HEK293 (cell line): Measurements from ENCODE around the gene CLDN6.
A peak's percentile ranks its signal among the peaks of the same experiment; 100 is the strongest.

ENCODE experiments used
- KLF7 ChIP-seq: fragments of 450-650 bp; formaldehyde crosslinking; IDR thresholded peaks from 2 replicates; pipeline ENCODE4 v1.5.1; 2016; ENCODE audit warnings: missing biosample characterization, missing genetic modification characterization, borderline replicate concordance
- MYNN ChIP-seq: fragments of 450-650 bp; formaldehyde crosslinking; IDR thresholded peaks from 2 replicates; pipeline ENCODE4 v1.5.1; 2016; ENCODE audit warnings: missing biosample characterization, missing genetic modification characterization, borderline replicate concordance
- OVOL3 ChIP-seq: fragments of 450-650 bp; formaldehyde crosslinking; IDR thresholded peaks from 2 replicates; pipeline ENCODE4 v1.5.1; 2016; ENCODE audit warnings: missing biosample characterization, missing genetic modification characterization
- SCRT1 ChIP-seq: fragments of 450-650 bp; formaldehyde crosslinking; IDR thresholded peaks from 2 replicates; pipeline ENCODE4 v1.5.1; 2016; ENCODE audit warnings: missing biosample characterization, missing genetic modification characterization, borderline replicate concordance
- SP3 ChIP-seq: fragments of 450-650 bp; formaldehyde crosslinking; IDR thresholded peaks from 2 replicates; pipeline ENCODE4 v1.5.1; 2016; ENCODE audit warnings: missing biosample characterization, missing genetic modification characterization
- ZBTB11 ChIP-seq: fragments of 450-650 bp; formaldehyde crosslinking; conservative IDR thresholded peaks from 2 replicates; pipeline ENCODE4 v1.5.1; 2016; ENCODE audit warnings: low read depth, missing biosample characterization, missing genetic modification characterization
- ZBTB48 ChIP-seq: fragments of 450-650 bp; formaldehyde crosslinking; IDR thresholded peaks from 2 replicates; pipeline ENCODE4 v1.5.1; 2016; ENCODE audit warnings: missing biosample characterization, missing genetic modification characterization
- ZFP3 ChIP-seq: fragments of 450-650 bp; formaldehyde crosslinking; IDR thresholded peaks from 2 replicates; pipeline ENCODE4 v1.5.1; 2016; ENCODE audit warnings: low read depth, missing biosample characterization, missing genetic modification characterization
- ZNF121 ChIP-seq: fragments of 450-650 bp; formaldehyde crosslinking; IDR thresholded peaks from 2 replicates; pipeline ENCODE4 v1.5.1; 2016; ENCODE audit warnings: missing biosample characterization, missing genetic modification characterization
- ZNF138 ChIP-seq: fragments of 450-650 bp; formaldehyde crosslinking; IDR thresholded peaks from 2 replicates; pipeline ENCODE4 v1.5.1; 2016; ENCODE audit warnings: missing biosample characterization, missing genetic modification characterization, borderline replicate concordance
- ZNF140 ChIP-seq: fragments of 450-650 bp; formaldehyde crosslinking; IDR thresholded peaks from 2 replicates; pipeline ENCODE4 v1.5.1; 2016; ENCODE audit warnings: missing biosample characterization, missing genetic modification characterization
- ZNF19 ChIP-seq: fragments of 450-650 bp; formaldehyde crosslinking; IDR thresholded peaks from 2 replicates; pipeline ENCODE4; 2016; ENCODE audit warnings: missing biosample characterization, missing genetic modification characterization, low read depth
- ZNF266 ChIP-seq: fragments of 450-650 bp; formaldehyde crosslinking; IDR thresholded peaks from 2 replicates; pipeline ENCODE4 v1.5.1; 2016; ENCODE audit warnings: missing biosample characterization, missing genetic modification characterization, low read depth
- ZNF292 ChIP-seq: fragments of 450-650 bp; formaldehyde crosslinking; IDR thresholded peaks from 2 replicates; pipeline ENCODE4 v1.5.1; 2016; ENCODE audit warnings: low read depth, missing biosample characterization, missing genetic modification characterization, borderline replicate concordance
- ZNF391 ChIP-seq: fragments of 450-650 bp; formaldehyde crosslinking; IDR thresholded peaks from 2 replicates; pipeline ENCODE4 v1.5.1; 2016; ENCODE audit warnings: low read depth, missing biosample characterization, missing genetic modification characterization, borderline replicate concordance
- ZNF433 ChIP-seq: fragments of 450-650 bp; formaldehyde crosslinking; IDR thresholded peaks from 2 replicates; pipeline ENCODE4 v1.5.1; 2016; ENCODE audit warnings: missing biosample characterization, missing genetic modification characterization, low read depth
- ZNF514 ChIP-seq: fragments of 450-650 bp; formaldehyde crosslinking; IDR thresholded peaks from 2 replicates; pipeline ENCODE4 v1.5.1; 2016; ENCODE audit warnings: missing biosample characterization, missing genetic modification characterization
- ZNF558 ChIP-seq: fragments of 450-650 bp; formaldehyde crosslinking; IDR thresholded peaks from 2 replicates; pipeline ENCODE4 v1.5.1; 2016; ENCODE audit warnings: missing biosample characterization, missing genetic modification characterization
- ZNF561 ChIP-seq: fragments of 450-650 bp; IDR thresholded peaks from 2 replicates; pipeline ENCODE4 v1.5.1; 2018; ENCODE audit warnings: missing biosample characterization, missing genetic modification characterization, borderline replicate concordance
- ZNF571 ChIP-seq: fragments of 450-650 bp; formaldehyde crosslinking; IDR thresholded peaks from 2 replicates; pipeline ENCODE4 v1.5.0; 2017; ENCODE audit warnings: missing biosample characterization, missing genetic modification characterization
- ZNF580 ChIP-seq: fragments of 450-650 bp; formaldehyde crosslinking; IDR thresholded peaks from 2 replicates; pipeline ENCODE4 v1.5.1; 2016; ENCODE audit warnings: missing biosample characterization, missing genetic modification characterization
- ZNF645 ChIP-seq: fragments of 450-650 bp; formaldehyde crosslinking; IDR thresholded peaks from 2 replicates; pipeline ENCODE4; 2016; ENCODE audit warnings: missing biosample characterization, missing genetic modification characterization
- ZNF791 ChIP-seq: fragments of 450-650 bp; formaldehyde crosslinking; IDR thresholded peaks from 2 replicates; pipeline ENCODE4 v1.5.1; 2016; ENCODE audit warnings: missing biosample characterization, missing genetic modification characterization
- ZSCAN16 ChIP-seq: fragments of 450-650 bp; formaldehyde crosslinking; IDR thresholded peaks from 2 replicates; pipeline ENCODE4 v1.5.1; 2016; ENCODE audit warnings: missing biosample characterization, missing genetic modification characterization
- TF ChIP-seq, protein P1 (sequence below): fragments of 450-650 bp; formaldehyde crosslinking; IDR thresholded peaks from 2 replicates; pipeline ENCODE4 v1.5.1; 2016; ENCODE audit warnings: missing biosample characterization, missing genetic modification characterization
- TF ChIP-seq, protein P2 (sequence below): fragments of 450-650 bp; formaldehyde crosslinking; IDR thresholded peaks from 2 replicates; pipeline ENCODE4 v1.5.1; 2016; ENCODE audit warnings: missing biosample characterization, missing genetic modification characterization

Gene CLDN6

GRCh38 chr16:3019594-3020246, 1.7 kb upstream of the CLDN6 start (continued):
- TF ChIP-seq ZBTB11: peak; percentile 72
- TF ChIP-seq ZBTB48 (tag by site-specific recombination): no peak
- TF ChIP-seq ZNF558 (tag by site-specific recombination): peak; percentile 75; the same call in 1 of the 2 replicates
- TF ChIP-seq ZNF645 (tag by site-specific recombination): no peak
- peak; percentile 91 for TF ChIP-seq ZNF433 (tag by site-specific recombination)
- 0 out of 2 replicates have a peak, but pooled peaks have one; percentile 57 for TF ChIP-seq ZNF791
- TF ChIP-seq ZSCAN16 (tag by site-specific recombination): no peak
- TF ChIP-seq ZNF514 (tag by site-specific recombination): peak; percentile 89; the same call in 1 of the 2 replicates
- TF ChIP-seq ZNF561 (tag by site-specific recombination): no peak
- TF ChIP-seq ZNF138 (tag by site-specific recombination): 0 out of 2 replicates have a peak, but pooled peaks have one; percentile 17
- peak; percentile 94 for TF ChIP-seq ZNF266 (tag by site-specific recombination)
- peak; percentile 6; the same call in 1 of the 2 replicates for TF ChIP-seq ZNF121 (tag by site-specific recombination)
- peak; percentile 22; the same call in 1 of the 2 replicates for TF ChIP-seq SP3
- 0 out of 2 replicates have a peak, but pooled peaks have one; percentile 17 for TF ChIP-seq ZFP3
- peak; percentile 92 for TF ChIP-seq ZNF140 (tag by site-specific recombination)
- TF ChIP-seq ZNF391 (tag by site-specific recombination): 0 out of 2 replicates have a peak, but pooled peaks have one; percentile 31
- TF ChIP-seq, protein P1, sequence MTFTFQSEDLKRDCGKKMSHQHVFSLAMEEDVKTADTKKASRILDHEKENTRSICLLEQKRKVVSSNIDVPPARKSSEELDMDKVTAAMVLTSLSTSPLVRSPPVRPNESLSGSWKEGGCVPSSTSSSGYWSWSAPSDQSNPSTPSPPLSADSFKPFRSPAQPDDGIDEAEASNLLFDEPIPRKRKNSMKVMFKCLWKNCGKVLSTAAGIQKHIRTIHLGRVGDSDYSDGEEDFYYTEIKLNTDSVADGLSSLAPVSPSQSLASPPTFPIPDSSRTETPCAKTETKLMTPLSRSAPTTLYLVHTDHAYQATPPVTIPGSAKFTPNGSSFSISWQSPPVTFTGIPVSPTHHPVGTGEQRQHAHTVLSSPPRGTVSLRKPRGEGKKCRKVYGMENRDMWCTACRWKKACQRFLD (tag by site-specific recombination): 0 out of 2 replicates have a peak, but pooled peaks have one; percentile 52
- TF ChIP-seq ZNF571 (tag by site-specific recombination): no peak
- 0 out of 2 replicates have a peak, but pooled peaks have one; percentile 47 for TF ChIP-seq MYNN
- peak; percentile 34; the same call in 1 of the 2 replicates for TF ChIP-seq KLF7
- TF ChIP-seq SCRT1 (tag by site-specific recombination): no peak
- TF ChIP-seq ZNF580: 0 out of 2 replicates have a peak, but pooled peaks have one; percentile 33
- 0 out of 2 replicates have a peak, but pooled peaks have one; percentile 42 for TF ChIP-seq ZNF19 (tag by site-specific recombination)
- peak; percentile 55; the same call in 1 of the 2 replicates for TF ChIP-seq ZNF292 (tag by site-specific recombination)
- TF ChIP-seq, protein P2, sequence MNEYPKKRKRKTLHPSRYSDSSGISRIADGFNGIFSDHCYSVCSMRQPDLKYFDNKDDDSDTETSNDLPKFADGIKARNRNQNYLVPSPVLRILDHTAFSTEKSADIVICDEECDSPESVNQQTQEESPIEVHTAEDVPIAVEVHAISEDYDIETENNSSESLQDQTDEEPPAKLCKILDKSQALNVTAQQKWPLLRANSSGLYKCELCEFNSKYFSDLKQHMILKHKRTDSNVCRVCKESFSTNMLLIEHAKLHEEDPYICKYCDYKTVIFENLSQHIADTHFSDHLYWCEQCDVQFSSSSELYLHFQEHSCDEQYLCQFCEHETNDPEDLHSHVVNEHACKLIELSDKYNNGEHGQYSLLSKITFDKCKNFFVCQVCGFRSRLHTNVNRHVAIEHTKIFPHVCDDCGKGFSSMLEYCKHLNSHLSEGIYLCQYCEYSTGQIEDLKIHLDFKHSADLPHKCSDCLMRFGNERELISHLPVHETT (tag by site-specific recombination): peak; percentile 56
- TF ChIP-seq OVOL3: 0 out of 2 replicates have a peak, but pooled peaks have one; percentile 30
